HTERT RPE-1 (cell line): ENCODE results near the gene ANKRD6.

Experiments used
- in situ Hi-C: fragments of 300-500 bp; cut with MboI; formaldehyde crosslinking; loops from 4 replicates; pipeline ENCODE4 v1.14.3; 2020; ENCODE audit warnings: low sequenced_read_pairs

The ANKRD6 gene

GRCh38 chr6:89412071-89413005, 20.6 kb upstream of the ANKRD6 start, which contains the start of gene RRAGD:
RRAGD (minus strand) TSS chr6:89412273; CDS start chr6:89411993, 280 bp downstream.
- in situ Hi-C loops, result no loop called here

GRCh38 chr6:89413006-89413400, 19.9 kb upstream of the ANKRD6 start:
- in situ Hi-C loops, result no loop called here

- in situ Hi-C loops, result no loop called here
Measured at GRCh38 chr6:89414215-89414614, 18.7 kb upstream of the ANKRD6 start.

GRCh38 chr6:89415185-89415584, 17.8 kb upstream of the ANKRD6 start:
- in situ Hi-C loops, result no loop called here

- in situ Hi-C loops, result no loop called here
Measured at GRCh38 chr6:89416796-89417195, 16.2 kb upstream of the ANKRD6 start.

- in situ Hi-C loops, result no loop called here
Measured at GRCh38 chr6:89430201-89430962, 2.6 kb upstream of the ANKRD6 start.

- in situ Hi-C loops, result no loop called here
Measured at GRCh38 chr6:89433252-89434149, 549 bp downstream of the ANKRD6 start.

GRCh38 chr6:89434150-89434499, 1.2 kb downstream of the ANKRD6 start:
- in situ Hi-C loops, result no loop called here

GRCh38 chr6:89434954-89435353, 2.0 kb downstream of the ANKRD6 start:
- in situ Hi-C loops, result no loop called here

GRCh38 chr6:89436226-89436625, 3.3 kb downstream of the ANKRD6 start:
- in situ Hi-C loops, result no loop called here

- in situ Hi-C loops, result no loop called here
Measured at GRCh38 chr6:89438248-89438647, 5.3 kb downstream of the ANKRD6 start.

GRCh38 chr6:89439014-89439413, 6.1 kb downstream of the ANKRD6 start:
- in situ Hi-C loops, result no loop called here

- in situ Hi-C loops, result no loop called here
Measured at GRCh38 chr6:89440200-89440599, 7.2 kb downstream of the ANKRD6 start.

GRCh38 chr6:89443658-89444057, 10.7 kb downstream of the ANKRD6 start:
- in situ Hi-C loops, result no loop called here

GRCh38 chr6:89449193-89449592, 16.2 kb downstream of the ANKRD6 start:
- in situ Hi-C loops, result no loop called here

- in situ Hi-C loops, result no loop called here
Measured at GRCh38 chr6:89452281-89452680, 19.3 kb downstream of the ANKRD6 start.

- in situ Hi-C loops, result no loop called here
Measured at GRCh38 chr6:89454300-89454699, 21.3 kb downstream of the ANKRD6 start.

GRCh38 chr6:89458704-89459103, 25.8 kb downstream of the ANKRD6 start:
- in situ Hi-C loops, result no loop called here

- in situ Hi-C loops, result no loop called here
Measured at GRCh38 chr6:89459501-89459900, 26.5 kb downstream of the ANKRD6 start.

GRCh38 chr6:89460713-89461112, 27.8 kb downstream of the ANKRD6 start:
- in situ Hi-C loops, result no loop called here

- in situ Hi-C loops, result no loop called here
Measured at GRCh38 chr6:89462503-89462902, 29.6 kb downstream of the ANKRD6 start.
